GM12872 (cell line): Measurements from ENCODE around the gene PARK7.

Experiments used
- CTCF ChIP-seq: IDR thresholded peaks from 3 replicates; pipeline ENCODE4 v1.5.1; 2011; ENCODE audit warnings: low read depth, mild to moderate bottlenecking, low read length, moderate library complexity; ENCODE audit not compliant: insufficient read depth

PARK7 gene

GRCh38 chr1:7967196-7967595, 5.7 kb downstream of the PARK7 start:
- no peak for TF ChIP-seq CTCF

- no peak for TF ChIP-seq CTCF
Measured at GRCh38 chr1:7967651-7968050, 6.1 kb downstream of the PARK7 start.

- no peak for TF ChIP-seq CTCF
Measured at GRCh38 chr1:7970246-7970645, 8.7 kb downstream of the PARK7 start.

GRCh38 chr1:7971024-7971423, 9.5 kb downstream of the PARK7 start:
- no peak for TF ChIP-seq CTCF

- no peak for TF ChIP-seq CTCF
Measured at GRCh38 chr1:7972285-7972684, 10.8 kb downstream of the PARK7 start.

- no peak for TF ChIP-seq CTCF
Measured at GRCh38 chr1:7973086-7973485, 11.6 kb downstream of the PARK7 start.

- TF ChIP-seq CTCF, result peak; percentile 82
Measured at GRCh38 chr1:7975212-7975865, 13.8 kb downstream of the PARK7 start.
